ENCODE data around the gene RPL11. TPM values are rescaled to one million over a fixed set of nuclear protein-coding genes. Genes with fewer than 3 reads are reported as not detected.

Gene RPL11
- total and polyA plus RNA-seq, 2 of the 4 experiments (the other 2 are of a cell fraction), result 452 to 1,692 TPM

DNA sequence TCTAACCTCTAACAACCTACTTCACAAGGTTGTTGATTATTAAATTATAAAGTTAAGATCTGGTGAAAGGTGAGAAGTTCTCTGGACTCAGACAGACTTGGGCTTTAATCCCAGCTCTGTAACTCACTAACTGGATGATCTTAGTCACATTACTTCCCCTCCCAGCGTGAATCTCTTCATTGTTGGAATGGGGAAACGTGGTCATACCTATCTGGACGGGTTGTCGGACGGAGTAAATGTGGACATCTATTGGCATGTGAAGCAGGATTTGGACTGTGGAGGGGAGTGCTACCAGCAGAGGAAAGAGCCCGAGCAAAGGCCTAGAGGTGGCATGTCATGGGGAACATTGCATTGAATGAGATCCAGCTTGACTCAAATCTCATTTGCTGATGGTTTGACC, 45.1 kb upstream of the RPL11 start:
- CTCF ChIA-PET, result interaction anchor here (0.7 kb wide), 1 partner anchor 10 kb away, joined by 4 read pairs; no protein-coding TSS in a partner anchor
- DNase-seq, result no peak
- no peak overlapping the region for H2BK20ac ChIP-seq (ENCODE audit: low read depth, low read length)

More for the DNA sequence above, 45.1 kb upstream of the RPL11 start:
- H4K20me1 ChIP-seq (ENCODE audit: insufficient read depth, low read length), result no peaks in the 10 kb centered on the region
- intact Hi-C loops (cut with micrococcal nuclease), result no loop called here
- no peaks in the 10 kb centered on the region for H3K79me1 ChIP-seq (ENCODE audit: low read depth in 1 of 2, low read length in 2 of 2)
- H4K8ac ChIP-seq (ENCODE audit: low read depth in 2 of 2, low read length in 2 of 2), result no peak overlapping the region
- no peak overlapping the region for H4K5ac ChIP-seq (ENCODE audit: low read depth, low read length)
- H3K4ac ChIP-seq (ENCODE audit: low read depth, low read length), result no peak overlapping the region
- no peak overlapping the region for H3K4me2 ChIP-seq (ENCODE audit: low read depth, low read length)
- no TSS peak for BruUV-seq (replicated peaks)
- H2AK9ac ChIP-seq (replicated peaks; ENCODE audit: low read depth, low read length, poor library complexity), result no peak overlapping the region
- no peaks in the 10 kb centered on the region for H3K36me3 ChIP-seq (ENCODE audit: control insufficient read depth, insufficient read depth, low read length)
- no peaks in the 10 kb centered on the region for H3K9me3 ChIP-seq (ENCODE audit: control insufficient read depth, insufficient read depth, low read length)
- no peak overlapping the region for H3K18ac ChIP-seq (ENCODE audit: low read depth, low read length)
- no peak overlapping the region for H3K23ac ChIP-seq (ENCODE audit: low read depth, low read length)
- H3K14ac ChIP-seq (replicated peaks; ENCODE audit: low read depth, low read length), result no peak overlapping the region
- TF ChIP-seq CHD1 (IDR thresholded peaks at IDR 0.05; ENCODE audit: low read depth, low read length) (no peak), MXI1 (IDR thresholded peaks at IDR 0.05; ENCODE audit: borderline replicate concordance, low read depth, low read length) (no peak), RCOR1 (IDR thresholded peaks at IDR 0.05; ENCODE audit: insufficient replicate concordance, low read length) (no peak), MAFK (IDR thresholded peaks at IDR 0.05; ENCODE audit: low read depth, low read length) (no peak), FOS (IDR thresholded peaks at IDR 0.05; ENCODE audit: low read depth, low read length) (no peak), MAZ (IDR thresholded peaks at IDR 0.05; ENCODE audit: borderline replicate concordance, low read depth, low read length) (no peak), NFE2L2 (IDR thresholded peaks at IDR 0.05; ENCODE audit: low read depth, low read length) (no peak), BHLHE40 (IDR thresholded peaks at IDR 0.05; ENCODE audit: low read depth, low read length) (no peak), SMC3 (IDR thresholded peaks at IDR 0.05; ENCODE audit: low read depth, low read length) (no peak), CEBPB (IDR thresholded peaks at IDR 0.05; ENCODE audit: low read depth, low read length) (no peak), RFX5 (IDR thresholded peaks at IDR 0.05; ENCODE audit: low read depth, low read length) (no peak), POLR2A (IDR thresholded peaks at IDR 0.05; ENCODE audit: low read depth, low read length) (no peak), RAD21 (IDR thresholded peaks at IDR 0.05; ENCODE audit: low read length) (no peak)
- TF ChIP-seq, protein P1, sequence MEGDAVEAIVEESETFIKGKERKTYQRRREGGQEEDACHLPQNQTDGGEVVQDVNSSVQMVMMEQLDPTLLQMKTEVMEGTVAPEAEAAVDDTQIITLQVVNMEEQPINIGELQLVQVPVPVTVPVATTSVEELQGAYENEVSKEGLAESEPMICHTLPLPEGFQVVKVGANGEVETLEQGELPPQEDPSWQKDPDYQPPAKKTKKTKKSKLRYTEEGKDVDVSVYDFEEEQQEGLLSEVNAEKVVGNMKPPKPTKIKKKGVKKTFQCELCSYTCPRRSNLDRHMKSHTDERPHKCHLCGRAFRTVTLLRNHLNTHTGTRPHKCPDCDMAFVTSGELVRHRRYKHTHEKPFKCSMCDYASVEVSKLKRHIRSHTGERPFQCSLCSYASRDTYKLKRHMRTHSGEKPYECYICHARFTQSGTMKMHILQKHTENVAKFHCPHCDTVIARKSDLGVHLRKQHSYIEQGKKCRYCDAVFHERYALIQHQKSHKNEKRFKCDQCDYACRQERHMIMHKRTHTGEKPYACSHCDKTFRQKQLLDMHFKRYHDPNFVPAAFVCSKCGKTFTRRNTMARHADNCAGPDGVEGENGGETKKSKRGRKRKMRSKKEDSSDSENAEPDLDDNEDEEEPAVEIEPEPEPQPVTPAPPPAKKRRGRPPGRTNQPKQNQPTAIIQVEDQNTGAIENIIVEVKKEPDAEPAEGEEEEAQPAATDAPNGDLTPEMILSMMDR (conservative IDR thresholded peaks at IDR 0.05; ENCODE audit: low read depth, low read length), result no peak
- TF ChIP-seq, protein P2, sequence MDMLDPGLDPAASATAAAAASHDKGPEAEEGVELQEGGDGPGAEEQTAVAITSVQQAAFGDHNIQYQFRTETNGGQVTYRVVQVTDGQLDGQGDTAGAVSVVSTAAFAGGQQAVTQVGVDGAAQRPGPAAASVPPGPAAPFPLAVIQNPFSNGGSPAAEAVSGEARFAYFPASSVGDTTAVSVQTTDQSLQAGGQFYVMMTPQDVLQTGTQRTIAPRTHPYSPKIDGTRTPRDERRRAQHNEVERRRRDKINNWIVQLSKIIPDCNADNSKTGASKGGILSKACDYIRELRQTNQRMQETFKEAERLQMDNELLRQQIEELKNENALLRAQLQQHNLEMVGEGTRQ (IDR thresholded peaks at IDR 0.05; ENCODE audit: low read depth, low read length), result no peak
- TF ChIP-seq, protein P3, sequence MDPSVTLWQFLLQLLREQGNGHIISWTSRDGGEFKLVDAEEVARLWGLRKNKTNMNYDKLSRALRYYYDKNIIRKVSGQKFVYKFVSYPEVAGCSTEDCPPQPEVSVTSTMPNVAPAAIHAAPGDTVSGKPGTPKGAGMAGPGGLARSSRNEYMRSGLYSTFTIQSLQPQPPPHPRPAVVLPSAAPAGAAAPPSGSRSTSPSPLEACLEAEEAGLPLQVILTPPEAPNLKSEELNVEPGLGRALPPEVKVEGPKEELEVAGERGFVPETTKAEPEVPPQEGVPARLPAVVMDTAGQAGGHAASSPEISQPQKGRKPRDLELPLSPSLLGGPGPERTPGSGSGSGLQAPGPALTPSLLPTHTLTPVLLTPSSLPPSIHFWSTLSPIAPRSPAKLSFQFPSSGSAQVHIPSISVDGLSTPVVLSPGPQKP (IDR thresholded peaks at IDR 0.05; ENCODE audit: borderline replicate concordance, low read depth, low read length), result no peak
- no peak overlapping the region for H3K27ac ChIP-seq (ENCODE audit: insufficient read depth, low read length)
- dilution Hi-C loops (cut with HindIII; ENCODE audit: low sequenced_read_pairs, unreplicated experiment), result no loop called here
- H3K27me3 ChIP-seq (ENCODE audit: control insufficient read depth, insufficient read depth, low read length), result peaks cover 38% of the 10 kb centered on the region
- no peak for ATAC-seq (ENCODE audit: low read depth)
- H3K4me3 ChIP-seq (ENCODE audit: insufficient read depth, low read depth, low read length), result no peak overlapping the region
- no peaks in the 10 kb centered on the region for H3K4me1 ChIP-seq (ENCODE audit: control insufficient read depth, insufficient read depth, low read length)
- H3K9ac ChIP-seq (ENCODE audit: low read depth, low read length), result no peak overlapping the region
- no peak overlapping the region for H2AK5ac ChIP-seq (ENCODE audit: low read depth, low read length)
- H2BK5ac ChIP-seq (ENCODE audit: low read depth, low read length, poor library complexity, severe bottlenecking), result no peak overlapping the region
- H3K9me1 ChIP-seq (ENCODE audit: insufficient read depth, low read length), result no peaks in the 10 kb centered on the region
- no peak overlapping the region for H2BK120ac ChIP-seq (ENCODE audit: low read depth, low read length)
- H2BK15ac ChIP-seq (ENCODE audit: low read depth, low read length), result no peak overlapping the region
- POLR2A ChIA-PET (ENCODE audit: unreplicated experiment), result no interaction called here
- H2AFZ ChIP-seq (replicated peaks; ENCODE audit: low read length, poor library complexity), result no peak overlapping the region
- no peak overlapping the region for H4K91ac ChIP-seq (ENCODE audit: insufficient read depth, low read depth, low read length)
- in situ Hi-C loops (cut with MboI; ENCODE audit: low sequenced_read_pairs), result loop anchor here (25.0 kb wide), 1 partner anchor 659 kb away; no protein-coding TSS in a partner anchor
- WGBS, 2 experiments (ENCODE audit: extremely low coverage in 2 of 2, insufficient read length in 1 of 2), result no CpG with 5 or more reads among the region's 6 CpGs
- H3K56ac ChIP-seq (ENCODE audit: extremely low read depth, insufficient read depth, low read length), result no peak overlapping the region
